HG02852 (cell line): ENCODE results near the gene MACROH2A2.
"Not testable (repeated sequence)": the region's sequence is repeated elsewhere in the genome, so short reads cannot be mapped to it uniquely, and the experiment has no call there.

Source experiments
- ATAC-seq: cut with Tn5 transposase; IDR thresholded peaks from one replicate; pipeline ENCODE4 v1.9.1; 2021; ENCODE audit warnings: mild to moderate bottlenecking, moderate library complexity; ENCODE audit not compliant: unreplicated experiment

Gene MACROH2A2

DNA sequence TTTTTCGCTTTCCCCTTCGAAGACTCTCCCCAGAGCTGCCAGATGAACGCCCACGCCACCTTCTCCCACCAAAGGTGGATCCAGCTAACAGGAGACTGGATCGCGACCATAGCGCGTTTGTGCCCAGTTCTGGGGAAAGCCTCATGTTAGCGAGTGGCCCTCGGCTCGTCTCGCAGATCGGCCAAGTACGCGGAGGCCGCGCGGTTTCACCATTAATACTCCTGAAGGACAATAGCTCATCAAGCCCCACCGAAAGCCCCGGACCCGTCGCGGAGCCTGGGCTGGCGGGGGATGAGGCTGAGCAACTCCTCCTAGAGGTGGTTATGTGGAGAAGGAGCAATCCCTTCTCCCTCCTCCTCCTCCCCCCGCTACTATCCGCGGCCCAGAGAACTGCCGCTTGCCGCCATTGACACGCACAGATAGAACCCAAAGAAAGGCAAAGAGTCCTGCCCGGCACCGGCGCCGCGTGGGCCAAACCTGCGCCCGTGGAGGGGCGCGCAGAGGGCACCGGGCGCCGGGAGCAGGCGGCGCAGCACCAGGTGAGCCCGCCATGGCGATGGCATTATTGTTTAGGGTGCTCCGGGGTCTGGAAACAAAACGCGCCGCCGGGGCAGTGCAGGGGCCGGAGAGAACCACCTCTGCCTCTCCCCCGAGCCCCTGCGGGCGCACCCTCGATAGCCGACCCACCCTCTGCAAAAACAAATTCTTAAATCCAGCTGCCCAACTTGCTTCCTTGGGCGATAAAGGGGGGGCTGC is at the start of gene MACROH2A2:
TSS of gene MACROH2A2 (plus strand) at position 385 of the 756 bp plus-strand sequence. CDS start 22,813 bp downstream, outside the sequence.
- ATAC-seq = no peak

DNA sequence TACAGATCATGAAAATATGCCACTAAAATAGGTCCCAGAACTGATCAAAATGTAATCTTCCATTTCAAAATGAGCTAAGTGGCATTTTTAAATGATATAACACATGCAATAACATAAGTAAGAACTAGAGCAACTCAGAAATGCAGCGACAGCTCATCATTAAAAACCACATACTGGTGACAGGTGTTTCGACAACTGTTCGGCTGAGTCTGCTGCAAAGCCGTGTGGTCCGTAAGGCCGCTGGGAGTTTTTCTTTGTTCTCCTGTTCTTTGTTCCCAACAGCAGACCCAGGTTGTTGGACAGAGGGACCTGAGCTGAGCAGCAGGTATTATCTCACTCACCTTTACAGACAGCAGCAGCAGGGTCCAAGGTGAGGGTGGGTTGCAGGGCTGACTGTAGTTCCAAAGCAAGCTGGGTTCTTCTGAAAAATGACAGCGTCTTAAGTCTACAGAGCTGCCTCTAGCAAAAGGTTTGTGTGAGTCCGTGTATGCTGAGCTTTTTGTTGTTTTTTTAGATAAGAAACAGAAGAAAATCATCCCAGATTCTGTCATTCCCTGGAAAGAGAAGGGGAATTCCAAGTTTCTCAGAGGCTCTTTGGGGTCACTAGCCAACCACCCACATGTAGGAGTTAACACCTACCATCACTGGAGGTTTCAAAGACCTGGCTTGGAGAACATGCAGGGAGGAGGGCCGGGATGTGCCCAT is 45.4 kb upstream of the MACROH2A2 start:
- no peak for ATAC-seq

GRCh38 chr10:70031215-70031614 is 21.4 kb upstream of the MACROH2A2 start:
- no peak for ATAC-seq

DNA sequence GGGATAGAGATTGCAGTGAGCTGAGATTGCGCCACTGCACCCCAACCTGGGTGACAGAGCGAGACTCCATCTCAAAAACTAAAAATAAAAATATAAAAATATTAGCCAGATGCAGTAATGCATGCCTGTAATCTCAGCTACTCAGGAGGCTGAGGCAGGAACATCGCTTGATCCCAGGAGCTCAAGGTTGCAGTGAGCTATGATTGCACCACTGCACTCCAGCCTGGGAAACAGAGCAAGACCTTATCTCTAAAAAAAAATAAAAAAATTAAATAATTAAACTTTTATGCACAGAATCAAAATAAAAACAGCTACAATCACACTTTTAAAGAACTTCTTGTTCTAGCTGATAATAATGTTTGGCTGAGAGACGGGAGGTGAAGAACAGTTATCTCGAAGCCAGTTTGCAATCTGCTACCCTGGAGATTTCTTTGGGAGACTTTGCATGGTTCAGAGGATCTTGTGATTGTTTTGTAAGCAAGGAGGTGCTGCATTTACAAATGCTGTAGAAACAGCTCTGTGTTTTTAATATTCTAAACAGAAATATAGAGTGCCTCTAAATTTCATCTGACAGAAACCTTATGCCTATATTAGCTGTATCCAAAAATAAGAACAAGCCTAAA is 19.9 kb upstream of the MACROH2A2 start:
- no peak for ATAC-seq

DNA sequence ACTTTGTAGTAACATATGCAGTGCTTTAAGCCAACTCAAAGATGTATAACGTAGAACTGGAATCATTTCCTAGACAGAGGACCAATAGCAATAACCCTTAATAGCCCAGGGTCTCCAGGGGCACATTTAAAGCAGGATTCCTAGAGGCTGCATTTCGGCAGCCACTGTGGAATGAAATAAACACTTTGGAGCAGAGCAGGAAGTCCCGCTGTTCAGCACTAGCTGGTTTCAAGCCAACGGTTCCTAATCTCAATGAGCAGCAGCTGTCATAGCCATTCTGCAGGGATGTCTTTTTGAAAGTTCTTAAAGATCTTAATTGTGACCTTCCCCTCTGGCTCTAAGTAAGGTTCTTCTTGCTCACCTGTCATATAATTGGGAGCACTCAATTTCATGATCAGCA is 18.4 kb upstream of the MACROH2A2 start:
- no peak for ATAC-seq

DNA sequence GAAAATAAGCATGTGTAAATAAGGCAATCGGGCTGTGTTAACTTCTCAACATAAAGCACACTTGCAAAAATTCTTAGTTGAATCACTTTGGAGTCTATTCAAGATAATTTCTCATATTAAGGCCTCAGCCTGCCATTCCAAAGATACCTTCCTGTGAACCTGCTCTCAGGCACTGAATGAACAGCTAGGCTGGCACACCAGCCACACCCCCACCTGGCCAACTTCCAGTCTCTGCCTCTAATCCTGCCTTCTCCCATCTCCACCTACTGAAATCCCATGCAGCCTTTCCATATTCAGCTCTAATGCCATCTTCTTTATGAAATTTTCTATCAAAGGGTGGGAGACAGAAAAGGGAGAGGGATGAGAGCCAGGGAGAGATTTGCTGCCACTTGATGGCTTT is 17.1 kb upstream of the MACROH2A2 start:
- no peak for ATAC-seq

GRCh38 chr10:70038923-70039322 is 13.7 kb upstream of the MACROH2A2 start:
- ATAC-seq = no peak

GRCh38 chr10:70041016-70041415 is 11.6 kb upstream of the MACROH2A2 start:
- ATAC-seq = no peak

DNA sequence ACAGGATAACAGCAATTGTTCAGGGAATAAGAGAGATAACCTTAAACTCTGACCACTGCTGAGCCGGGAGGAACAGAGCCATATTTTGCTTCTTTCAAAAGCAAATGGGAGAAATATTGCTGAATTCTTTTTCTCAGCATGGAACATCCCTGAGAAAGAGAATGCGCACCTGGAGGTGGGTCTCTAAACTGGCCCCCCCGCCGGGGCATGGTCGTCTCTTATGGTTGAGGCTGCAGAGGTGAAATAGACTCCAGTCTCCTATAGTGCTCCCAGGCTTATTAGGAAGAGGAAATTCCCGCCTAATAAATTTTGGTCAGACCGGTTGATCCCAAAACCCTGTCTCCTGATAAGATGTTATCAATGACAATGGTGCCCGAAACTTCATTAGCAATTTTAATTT is 10.9 kb upstream of the MACROH2A2 start:
- not testable (repeated sequence) for ATAC-seq

- ATAC-seq = not testable (repeated sequence)
Measured at GRCh38 chr10:70047066-70047465, 5.6 kb upstream of the MACROH2A2 start.

DNA sequence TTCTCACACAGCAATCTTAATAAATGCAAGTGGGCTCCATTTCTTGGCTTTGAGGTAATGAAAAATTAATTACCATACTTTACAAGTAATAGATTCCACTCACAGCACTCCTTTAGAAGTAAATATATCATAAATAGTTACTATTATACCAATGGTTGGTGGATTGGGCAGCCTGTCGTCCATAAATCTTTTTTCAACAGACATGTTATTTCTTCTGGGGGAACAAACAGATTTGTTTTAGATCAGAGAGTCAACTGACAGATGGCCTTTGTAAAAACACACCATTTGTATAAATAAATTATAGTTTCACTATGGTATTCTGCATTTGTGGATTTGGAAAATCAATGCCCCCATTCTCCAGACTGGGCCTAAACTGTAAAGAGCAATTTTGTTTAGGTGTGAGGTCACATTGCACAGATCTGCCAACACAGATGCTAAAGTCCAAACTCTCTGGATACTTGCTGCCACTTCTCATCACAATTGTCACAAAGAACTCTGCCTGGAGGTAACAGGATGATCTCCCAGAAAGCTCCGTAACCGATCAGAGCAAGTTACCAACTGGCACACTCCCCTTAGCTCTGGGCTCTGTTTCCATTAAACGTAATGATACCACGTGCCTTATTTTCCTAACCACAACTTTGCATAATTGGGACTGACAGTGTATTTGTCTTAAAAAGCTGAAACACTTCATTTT is 4.5 kb upstream of the MACROH2A2 start:
- no peak for ATAC-seq

DNA sequence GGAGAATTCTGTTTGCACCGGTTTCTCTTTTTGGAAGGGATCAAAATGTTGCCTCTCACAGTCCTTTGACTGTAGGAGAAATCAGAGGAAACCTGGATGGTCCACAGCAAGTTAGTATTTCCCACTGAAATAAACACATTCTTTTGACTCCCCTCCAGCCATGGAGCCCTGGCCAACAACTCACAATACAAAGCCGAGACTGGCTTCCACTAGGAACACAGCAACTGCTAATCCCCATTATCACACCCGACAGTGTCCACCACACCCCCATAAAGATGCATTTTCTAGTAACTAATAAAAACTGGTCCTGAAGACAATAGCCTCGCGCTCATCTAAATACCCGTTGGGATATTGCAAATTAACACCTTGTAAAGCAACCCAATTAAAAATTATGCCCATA is 798 bp upstream of the MACROH2A2 start:
- ATAC-seq = no peak

DNA sequence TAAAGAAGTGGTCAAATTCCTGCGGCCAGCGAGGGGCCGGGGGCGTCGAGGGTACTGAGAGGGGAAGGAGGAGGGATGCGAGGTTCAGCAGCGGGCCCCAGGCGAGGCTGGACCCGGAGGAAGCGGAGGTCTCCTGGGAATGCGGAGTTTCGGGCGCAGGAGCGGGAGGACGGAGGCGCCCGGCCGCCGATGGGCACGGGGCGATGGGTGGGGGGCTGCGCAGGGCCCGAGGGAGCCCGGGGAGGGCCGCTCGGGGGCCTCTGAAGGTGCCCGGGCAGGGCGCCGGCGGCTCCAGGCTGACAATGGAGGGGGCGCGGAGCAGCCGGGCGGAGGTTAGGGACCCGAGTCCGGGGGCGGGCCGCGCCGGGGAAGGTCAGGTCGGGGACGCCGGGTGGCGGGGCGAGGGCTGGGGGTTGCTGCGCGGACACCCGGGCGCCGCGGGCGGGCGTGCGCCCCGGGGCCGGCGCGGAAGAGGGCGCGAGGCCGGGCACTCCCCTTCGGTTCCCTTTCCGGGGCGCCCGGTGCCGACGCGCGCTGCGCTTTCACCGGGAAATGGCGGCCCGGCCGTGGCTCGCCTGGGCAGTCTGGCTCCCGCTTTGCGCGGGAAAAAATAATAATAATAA is 683 bp downstream of the MACROH2A2 start:
- no peak for ATAC-seq

GRCh38 chr10:70053841-70054288 is 1.2 kb downstream of the MACROH2A2 start:
- no peak for ATAC-seq

GRCh38 chr10:70054902-70055301 is 2.3 kb downstream of the MACROH2A2 start:
- no peak for ATAC-seq

DNA sequence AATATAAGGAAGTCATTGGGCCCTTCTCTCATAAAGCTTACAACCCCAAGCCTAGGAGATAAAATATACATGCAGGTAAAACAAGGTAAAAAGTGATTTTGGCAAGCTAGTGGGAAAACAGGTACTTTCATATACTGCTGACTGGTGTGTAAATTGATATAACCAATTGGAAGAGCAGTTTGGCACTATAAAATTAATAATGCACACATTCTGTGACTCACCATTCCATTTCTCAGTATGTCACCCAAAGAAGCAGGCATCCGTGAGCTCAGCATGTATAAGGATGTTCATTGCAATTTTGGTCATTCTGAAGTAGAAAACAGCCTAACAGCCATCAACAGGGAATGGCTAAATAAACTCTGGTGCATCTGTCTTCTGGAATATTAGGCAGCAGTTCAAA is 2.9 kb downstream of the MACROH2A2 start:
- no peak for ATAC-seq

DNA sequence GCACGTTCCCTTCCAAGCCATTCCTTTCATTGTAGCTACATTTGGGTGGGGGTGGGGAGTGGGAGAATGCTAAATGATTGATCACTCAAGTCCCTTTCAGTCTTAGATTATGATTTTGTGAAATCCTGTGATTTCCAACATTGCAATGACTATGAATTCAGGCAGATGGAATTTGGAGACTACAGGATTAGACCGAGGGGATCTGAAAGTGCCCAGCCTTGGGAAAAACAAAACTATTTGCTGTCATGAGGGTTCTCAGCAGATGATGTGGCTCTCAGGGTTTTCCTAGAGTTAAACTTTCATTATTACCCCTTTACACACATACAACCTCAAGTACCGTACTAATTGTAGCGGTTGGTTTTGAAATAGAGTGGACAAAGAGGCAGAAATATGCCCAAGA is 4.7 kb downstream of the MACROH2A2 start:
- ATAC-seq = no peak

DNA sequence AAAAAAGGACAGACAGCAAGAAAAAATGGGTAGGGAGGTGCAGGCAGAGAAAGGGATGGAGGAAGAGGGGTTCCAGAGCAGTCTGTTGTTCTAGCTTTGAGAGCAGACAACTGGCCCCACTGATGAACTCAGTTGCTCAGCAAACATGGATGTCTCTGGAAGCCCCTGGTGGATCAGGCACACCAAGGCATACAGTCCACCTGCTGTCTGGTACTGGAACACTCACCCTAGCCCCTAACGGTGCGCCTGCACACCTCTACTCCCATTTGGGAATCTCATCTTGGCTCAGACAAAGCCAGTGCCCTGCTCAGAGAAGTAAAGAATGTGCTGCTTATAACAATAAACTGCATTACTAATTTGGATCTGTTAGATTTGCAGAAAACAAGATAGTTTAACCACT is 7.7 kb downstream of the MACROH2A2 start:
- no peak for ATAC-seq

GRCh38 chr10:70063418-70064098 is 10.9 kb downstream of the MACROH2A2 start:
- no peak for ATAC-seq

DNA sequence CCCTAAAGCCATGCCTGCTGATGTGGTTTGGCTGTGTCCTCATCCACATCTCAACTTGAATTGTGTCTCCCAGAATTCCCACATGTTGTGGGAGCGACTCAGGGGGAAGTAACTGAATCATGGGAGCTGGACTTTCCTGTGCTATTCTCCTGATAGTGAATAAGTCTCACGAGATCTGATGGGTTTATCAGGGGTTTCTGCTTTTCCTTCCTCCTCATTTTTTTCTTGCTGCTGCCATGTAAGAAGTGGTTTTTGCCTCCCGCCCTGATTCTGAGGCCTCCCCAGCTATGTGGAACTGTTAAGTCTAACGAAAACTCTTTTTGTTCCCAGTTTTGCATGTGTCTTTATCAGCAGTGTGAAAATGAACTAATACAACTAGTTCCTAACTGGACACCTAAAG is 11.8 kb downstream of the MACROH2A2 start:
- no peak for ATAC-seq
